GM21447 (cell line): ENCODE data around the gene ZNF844.
"Not testable (repeated sequence)": the region's sequence is repeated elsewhere in the genome, so short reads cannot be mapped to it uniquely, and the experiment has no call there.

Experiments
- ATAC-seq: cut with Tn5 transposase; IDR thresholded peaks from one replicate; pipeline ENCODE4 v1.9.1; 2021; ENCODE audit not compliant: unreplicated experiment

ZNF844 gene

GRCh38 chr19:12064590-12065538, at the start of gene ZNF844:
Gene ZNF844 (plus strand): TSS chr19:12064731. CDS start chr19:12064874, 143 bp downstream.
- peak; percentile 61 for ATAC-seq

- no peak for ATAC-seq
Measured at GRCh38 chr19:12015015-12015752, 49.3 kb upstream of the ZNF844 start.

GRCh38 chr19:12015753-12016116, 48.8 kb upstream of the ZNF844 start:
- ATAC-seq = no peak

GRCh38 chr19:12034198-12034597, 30.3 kb upstream of the ZNF844 start:
- ATAC-seq = no peak

- ATAC-seq = no peak
Measured at GRCh38 chr19:12034620-12035019, 29.9 kb upstream of the ZNF844 start.

GRCh38 chr19:12035220-12036172, 29.0 kb upstream of the ZNF844 start, which contains the start of gene ZNF433:
Gene ZNF433 (minus strand): TSS chr19:12035679. CDS start chr19:12035539, 140 bp downstream.
- ATAC-seq = no peak

GRCh38 chr19:12042893-12043292, 21.6 kb upstream of the ZNF844 start:
- no peak for ATAC-seq

GRCh38 chr19:12043752-12044422, 20.6 kb upstream of the ZNF844 start:
- no peak for ATAC-seq

GRCh38 chr19:12047868-12048267, 16.7 kb upstream of the ZNF844 start:
- no peak for ATAC-seq

GRCh38 chr19:12052091-12052496, 12.4 kb upstream of the ZNF844 start:
- no peak for ATAC-seq

- ATAC-seq = peak; percentile 86
Measured at GRCh38 chr19:12052497-12053169, 11.9 kb upstream of the ZNF844 start, which contains the start of gene ZNF878. Gene ZNF878 (minus strand): TSS chr19:12052961. CDS start chr19:12052801, 160 bp downstream.

- no peak for ATAC-seq
Measured at GRCh38 chr19:12055784-12056183, 8.7 kb upstream of the ZNF844 start.

GRCh38 chr19:12075538-12076139, 11.1 kb downstream of the ZNF844 start:
- ATAC-seq = no peak

- ATAC-seq = not testable (repeated sequence)
Measured at GRCh38 chr19:12076331-12076730, 11.8 kb downstream of the ZNF844 start.

- ATAC-seq = no peak
Measured at GRCh38 chr19:12077375-12077774, 12.8 kb downstream of the ZNF844 start.

- ATAC-seq = not testable (repeated sequence)
Measured at GRCh38 chr19:12083336-12083735, 18.8 kb downstream of the ZNF844 start.

GRCh38 chr19:12085074-12085818, 20.7 kb downstream of the ZNF844 start:
- ATAC-seq = no peak

- no peak for ATAC-seq
Measured at GRCh38 chr19:12090807-12091206, 26.3 kb downstream of the ZNF844 start.
